PC-9 (cell line): ENCODE results near the gene THY1. TPM values are rescaled to one million over a fixed set of nuclear protein-coding genes. Genes with fewer than 3 reads are reported as not detected.
A peak's percentile ranks its signal among the peaks of the same experiment; 100 is the strongest.

ENCODE experiments used
- BruUV-seq: library from RNA; stranded (reverse); fragments of 400-500 nt; replicated peaks from 2 replicates; lab custom pipeline; 2021; lab: Mats Ljungman, UMichigan
- CTCF ChIA-PET: fragments of 300-600 bp; sonication (Branson Sonifier 250); formaldehyde crosslinking; loops from one replicate; lab custom pipeline; 2022; ENCODE audit warnings: antibody characterized with exemption; lab: Charles Lee
- POLR2A ChIA-PET: fragments of 300-600 bp; sonication (Branson Sonifier 250); formaldehyde crosslinking; loops from one replicate; lab custom pipeline; 2022; ENCODE audit warnings: antibody characterized with exemption; ENCODE audit not compliant: unreplicated experiment; lab: Charles Lee
- DNase-seq, 2 experiments: peaks; one replicate each; pipeline versions ENCODE4 v3.0.0 to v3.0.0-alpha.2; 2015 to 2022; ENCODE audit warnings: mixed read lengths in 1 of 2
- H2AFZ ChIP-seq: fragments of 200-600 bp; sonication (generic); 2 replicates; pipeline ENCODE4 v1.8.1; 2017; ENCODE audit warnings: antibody characterized with exemption
- H3F3A ChIP-seq: fragments of 200-600 bp; sonication (generic); 2 replicates; pipeline ENCODE4 v1.8.1; 2017; ENCODE audit warnings: antibody characterized with exemption, mild to moderate bottlenecking, low read depth; ENCODE audit not compliant: insufficient read depth
- H3K27ac ChIP-seq: fragments of 200-600 bp; sonication (generic); 2 replicates; pipeline ENCODE4 v1.6.1; 2016; ENCODE audit warnings: mixed run types
- H3K27me3 ChIP-seq: fragments of 200-600 bp; sonication (generic); 2 replicates; pipeline ENCODE4 v1.6.1; 2016; ENCODE audit warnings: low read depth, mixed run types; ENCODE audit not compliant: insufficient read depth
- H3K36me3 ChIP-seq: fragments of 200-600 bp; sonication (generic); 2 replicates; pipeline ENCODE4 v1.6.1; 2016; ENCODE audit warnings: low read depth, mixed run types
- H3K4me1 ChIP-seq: fragments of 200-600 bp; sonication (generic); replicated peaks from 2 replicates; pipeline ENCODE4 v1.6.1; 2016; ENCODE audit warnings: mixed run types; ENCODE audit not compliant: insufficient read depth
- H3K4me2 ChIP-seq: fragments of 200-600 bp; sonication (generic); 2 replicates; pipeline ENCODE4 v1.6.1; 2017; ENCODE audit warnings: mixed run types
- H3K4me3 ChIP-seq: fragments of 200-600 bp; sonication (generic); 2 replicates; pipeline ENCODE4 v1.6.1; 2016; ENCODE audit warnings: mixed run types
- H3K79me2 ChIP-seq: fragments of 200-600 bp; sonication (generic); 2 replicates; pipeline ENCODE4 v1.6.1; 2017; ENCODE audit warnings: low read depth, mixed run types
- H3K9me2 ChIP-seq: fragments of 200-600 bp; sonication (generic); 2 replicates; pipeline ENCODE4 v1.8.1; 2017; ENCODE audit warnings: mild to moderate bottlenecking; ENCODE audit not compliant: insufficient read depth
- H3K9me3 ChIP-seq: fragments of 200-600 bp; sonication (generic); 2 replicates; pipeline ENCODE4 v1.8.1; 2016; ENCODE audit warnings: low read depth; ENCODE audit not compliant: insufficient read depth
- H4K20me1 ChIP-seq: fragments of 200-600 bp; sonication (generic); 2 replicates; pipeline ENCODE4 v1.8.1; 2017; ENCODE audit not compliant: insufficient read depth
- CTCF ChIP-seq: fragments of 200-600 bp; sonication (generic); conservative IDR thresholded peaks from 2 replicates; pipeline ENCODE4 v1.6.1; 2017; ENCODE audit warnings: mixed run types, antibody characterized with exemption, mild to moderate bottlenecking, moderate library complexity
- EZH2 ChIP-seq: fragments of 200-600 bp; sonication (generic); IDR thresholded peaks from 2 replicates; pipeline ENCODE4 v1.8.0; 2017; ENCODE audit warnings: antibody characterized with exemption, low read depth
- intact Hi-C: fragments of 100-400 bp; cut with micrococcal nuclease; formaldehyde crosslinking; loops from one replicate; pipeline ENCODE4 v1.10.0; 2022; ENCODE audit not compliant: unreplicated experiment
- total RNA-seq: library from RNA; stranded (reverse); gene quantifications from 2 replicates; pipeline ENCODE4 v1.2.3, GENCODE V29; 2021

THY1 gene
- total RNA-seq, 1 experiment from 2014 or later: not detected

- Histone ChIP-seq H2AFZ (peak overlapping the region; percentile 4; the same call in 1 of the 2 replicates), H3K36me3 (no peaks in the 10 kb centered on the region), H3K79me2 (no peaks in the 10 kb centered on the region), H3F3A (no peaks in the 10 kb centered on the region), H3K4me2 (no peak overlapping the region), H3K27me3 (no peaks in the 10 kb centered on the region), H3K9me2 (no peaks in the 10 kb centered on the region), H3K27ac (no peak overlapping the region), H3K4me1 (no peaks in the 10 kb centered on the region), H3K4me3 (no peak overlapping the region), H4K20me1 (no peaks in the 10 kb centered on the region), H3K9me3 (no peaks in the 10 kb centered on the region)
- BruUV-seq: no TSS peak
- intact Hi-C loops: no loop called here
- no peak for DNase-seq
- ChIA-PET POLR2A (no interaction called here), CTCF (no interaction called here)
- no peak for TF ChIP-seq CTCF
Observed at GRCh38 chr11:119450590-119451326, 27.8 kb upstream of the THY1 start.

GRCh38 chr11:119449498-119449897 is 26.5 kb upstream of the THY1 start:
- Histone ChIP-seq H4K20me1 (no peaks in the 10 kb centered on the region), H3K9me3 (no peaks in the 10 kb centered on the region), H3K9me2 (no peaks in the 10 kb centered on the region), H3K27ac (no peak overlapping the region), H2AFZ (no peak overlapping the region), H3K79me2 (no peaks in the 10 kb centered on the region), H3K4me2 (no peak overlapping the region), H3K36me3 (no peaks in the 10 kb centered on the region), H3K4me3 (no peak overlapping the region), H3K4me1 (no peaks in the 10 kb centered on the region), H3F3A (no peaks in the 10 kb centered on the region), H3K27me3 (no peaks in the 10 kb centered on the region)
- BruUV-seq: no TSS peak
- TF ChIP-seq EZH2 (no peak), CTCF (no peak)
- no peak for DNase-seq
- intact Hi-C loops: no loop called here
- CTCF ChIA-PET: no interaction called here
- POLR2A ChIA-PET: no interaction called here

GRCh38 chr11:119448380-119448779 is 25.4 kb upstream of the THY1 start:
- Histone ChIP-seq H3K9me3 (no peaks in the 10 kb centered on the region), H3K27me3 (no peaks in the 10 kb centered on the region), H2AFZ (no peak overlapping the region), H3K4me1 (no peaks in the 10 kb centered on the region), H3K9me2 (no peaks in the 10 kb centered on the region), H3K27ac (no peak overlapping the region), H3K79me2 (no peaks in the 10 kb centered on the region), H3F3A (no peaks in the 10 kb centered on the region), H4K20me1 (no peaks in the 10 kb centered on the region), H3K4me3 (no peak overlapping the region), H3K36me3 (no peaks in the 10 kb centered on the region), H3K4me2 (no peak overlapping the region)
- ChIA-PET CTCF (no interaction called here), POLR2A (no interaction called here)
- DNase-seq: no peak
- intact Hi-C loops: no loop called here
- TF ChIP-seq CTCF: no peak
- no peak for TF ChIP-seq EZH2
- BruUV-seq: no TSS peak
